ENCODE measurements around the gene ADGRV1.

DNA sequence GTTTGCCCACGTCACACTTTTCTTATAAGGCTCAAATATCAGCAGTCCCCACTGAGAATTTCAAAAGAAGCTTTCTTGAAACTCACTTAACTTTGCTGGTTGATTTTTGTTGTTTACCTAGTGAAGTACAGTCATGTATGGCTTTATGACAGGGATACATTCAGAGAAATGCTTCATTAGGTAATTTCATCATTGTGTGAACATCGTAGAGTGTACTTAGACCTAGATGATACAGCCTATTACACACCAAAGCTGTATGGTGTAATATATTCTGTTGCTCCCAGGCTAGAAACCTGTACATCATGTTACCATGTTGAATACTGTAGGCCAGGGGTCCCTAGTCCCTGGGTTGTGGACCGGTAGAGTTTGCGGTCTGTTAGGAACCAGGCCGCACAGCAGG is 647.5 kb downstream of the ADGRV1 start:
- TF ChIP-seq CTCF (IDR thresholded peaks at IDR 0.05; ENCODE audit: insufficient read depth, low read depth, low read length) = no peak
- TF ChIP-seq EZH2 (IDR thresholded peaks at IDR 0.05; ENCODE audit: insufficient read depth, low read length) = no peak
